Panc1 (cell line): ENCODE measurements around the gene CORO1C. TPM values are rescaled to one million over a fixed set of nuclear protein-coding genes. Genes with fewer than 3 reads are reported as not detected.

Experiments used
- ATAC-seq: fragments of 200-7000 bp; cut with Tn5 transposase; 2 replicates; pipeline ENCODE4 v1.9.1; 2020; ENCODE audit warnings: mild to moderate bottlenecking, moderate library complexity
- BruUV-seq: library from RNA; stranded (reverse); fragments of 400-500 nt; replicated peaks from 2 replicates; lab custom pipeline; 2021; lab: Mats Ljungman, UMichigan
- CTCF ChIA-PET: fragments of 300-600 bp; sonication (Branson Sonifier 250); formaldehyde crosslinking; loops from one replicate; lab custom pipeline; 2022; ENCODE audit warnings: antibody characterized with exemption; lab: Charles Lee
- POLR2A ChIA-PET: fragments of 300-600 bp; sonication (Branson Sonifier 250); formaldehyde crosslinking; loops from one replicate; lab custom pipeline; 2022; ENCODE audit warnings: antibody characterized with exemption; lab: Charles Lee
- DNase-seq: peaks from one replicate; pipeline ENCODE4 v3.0.0-alpha.2; 2010; ENCODE audit warnings: low read depth, low spot score
- H3K27ac ChIP-seq: 2 replicates; pipeline ENCODE4 v1.5.1; 2011; ENCODE audit warnings: mild to moderate bottlenecking, low read length, inconsistent platforms
- H3K27me3 ChIP-seq: fragments of 200-500 bp; sonication (Bioruptor generic); 2 replicates; pipeline ENCODE4 v1.6.0; 2014; ENCODE audit warnings: low read length, inconsistent platforms; ENCODE audit not compliant: control insufficient read depth, insufficient read depth
- H3K36me3 ChIP-seq: fragments of 200-500 bp; sonication (Bioruptor generic); 2 replicates; pipeline ENCODE4 v1.5.1; 2014; ENCODE audit warnings: inconsistent platforms, mild to moderate bottlenecking, low read length, moderate library complexity; ENCODE audit not compliant: control insufficient read depth, insufficient read depth
- H3K4me1 ChIP-seq: 2 replicates; pipeline ENCODE4 v1.5.1; 2011; ENCODE audit warnings: inconsistent platforms, mild to moderate bottlenecking, low read length, moderate library complexity; ENCODE audit not compliant: control insufficient read depth, insufficient read depth
- H3K4me3 ChIP-seq, 2 experiments: 2 replicates each; pipeline ENCODE4 v1.5.1; 2011 to 2012; ENCODE audit warnings: low read depth in 2 of 2, low read length in 2 of 2, mild to moderate bottlenecking in 2 of 2, inconsistent platforms in 1 of 2, moderate library complexity in 1 of 2
- H3K9me3 ChIP-seq: fragments of 200-500 bp; sonication (Bioruptor generic); 2 replicates; pipeline ENCODE4 v1.5.1; 2014; ENCODE audit warnings: low read depth, mild to moderate bottlenecking, inconsistent platforms, low read length, moderate library complexity; ENCODE audit not compliant: control insufficient read depth, insufficient read depth
- POLR2AphosphoS5 ChIP-seq: IDR thresholded peaks from 2 replicates; pipeline ENCODE4 v1.6.1; 2012; ENCODE audit warnings: mild to moderate bottlenecking, low read depth, low read length, moderate library complexity
- REST ChIP-seq, 2 experiments: IDR thresholded peaks; 2 replicates each; pipeline ENCODE4 v1.6.1; 2011 to 2012; ENCODE audit warnings: low read depth in 2 of 2, control low read depth in 1 of 2, low read length in 1 of 2, mild to moderate bottlenecking in 1 of 2, moderate library complexity in 1 of 2; ENCODE audit not compliant: insufficient read depth in 1 of 2
- SIN3A ChIP-seq: IDR thresholded peaks from 2 replicates; pipeline ENCODE4 v1.6.1; 2012; ENCODE audit warnings: low read depth, mild to moderate bottlenecking, low read length, moderate library complexity, borderline replicate concordance; ENCODE audit not compliant: insufficient read depth
- TCF7L2 ChIP-seq: IDR thresholded peaks from 2 replicates; pipeline ENCODE4 v1.6.1; 2011; ENCODE audit warnings: mild to moderate bottlenecking, low read depth, low read length, inconsistent platforms
- in situ Hi-C: cut with HindIII; loops from 2 replicates; pipeline ENCODE4 v1.10.0; 2016; ENCODE audit warnings: low sequenced_read_pairs, low pct_unique_long_range_greater_than_20kb
- intact Hi-C: fragments of 100-400 bp; cut with micrococcal nuclease; formaldehyde crosslinking; loops from one replicate; pipeline ENCODE4 v1.10.0; 2022; ENCODE audit not compliant: unreplicated experiment
- total RNA-seq: library from RNA; stranded (reverse); gene quantifications from one replicate; pipeline ENCODE4 v1.2.1, GENCODE V29; 2021; ENCODE audit not compliant: unreplicated experiment
- TF ChIP-seq, protein P1 (sequence below): fragments of 450-650 bp; IDR thresholded peaks from 2 replicates; pipeline ENCODE4 v1.5.1; 2017; ENCODE audit warnings: mild to moderate bottlenecking

The CORO1C gene
- total RNA-seq, 1 experiment from 2014 or later: 165 TPM

- peaks cover 7% of the 10 kb centered on the region for H3K4me1 ChIP-seq
- DNase-seq: no peak
- no peaks in the 10 kb centered on the region for H3K9me3 ChIP-seq
- intact Hi-C loops: no loop called here
- no peak overlapping the region for H3K27ac ChIP-seq
- CTCF ChIA-PET: no interaction called here
- no TSS peak for BruUV-seq
- no peak overlapping the region for H3K4me3 ChIP-seq
- no peaks in the 10 kb centered on the region for H3K27me3 ChIP-seq
- POLR2A ChIA-PET: no interaction called here
- H3K36me3 ChIP-seq: no peaks in the 10 kb centered on the region
- no peak for ATAC-seq
- in situ Hi-C loops: no loop called here
- no peak for TF ChIP-seq POLR2AphosphoS5
- TF ChIP-seq, protein P1, sequence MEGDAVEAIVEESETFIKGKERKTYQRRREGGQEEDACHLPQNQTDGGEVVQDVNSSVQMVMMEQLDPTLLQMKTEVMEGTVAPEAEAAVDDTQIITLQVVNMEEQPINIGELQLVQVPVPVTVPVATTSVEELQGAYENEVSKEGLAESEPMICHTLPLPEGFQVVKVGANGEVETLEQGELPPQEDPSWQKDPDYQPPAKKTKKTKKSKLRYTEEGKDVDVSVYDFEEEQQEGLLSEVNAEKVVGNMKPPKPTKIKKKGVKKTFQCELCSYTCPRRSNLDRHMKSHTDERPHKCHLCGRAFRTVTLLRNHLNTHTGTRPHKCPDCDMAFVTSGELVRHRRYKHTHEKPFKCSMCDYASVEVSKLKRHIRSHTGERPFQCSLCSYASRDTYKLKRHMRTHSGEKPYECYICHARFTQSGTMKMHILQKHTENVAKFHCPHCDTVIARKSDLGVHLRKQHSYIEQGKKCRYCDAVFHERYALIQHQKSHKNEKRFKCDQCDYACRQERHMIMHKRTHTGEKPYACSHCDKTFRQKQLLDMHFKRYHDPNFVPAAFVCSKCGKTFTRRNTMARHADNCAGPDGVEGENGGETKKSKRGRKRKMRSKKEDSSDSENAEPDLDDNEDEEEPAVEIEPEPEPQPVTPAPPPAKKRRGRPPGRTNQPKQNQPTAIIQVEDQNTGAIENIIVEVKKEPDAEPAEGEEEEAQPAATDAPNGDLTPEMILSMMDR: no peak
- TF ChIP-seq SIN3A: no peak
- TF ChIP-seq REST (IDR thresholded peaks at IDR 0.05; ENCODE audit: insufficient read depth in 1 of 2, low read depth in 2 of 2, low read length in 1 of 2): no peak
- TF ChIP-seq TCF7L2: no peak
Observed at GRCh38 chr12:108623577-108623976, 107.7 kb downstream of the CORO1C start.

- no peak for DNase-seq
- ChIA-PET CTCF (no interaction called here), POLR2A (no interaction called here)
- Histone ChIP-seq H3K4me1 (peaks cover 5% of the 10 kb centered on the region; the same call in 1 of the 2 replicates), H3K27me3 (no peaks in the 10 kb centered on the region), H3K27ac (no peak overlapping the region), H3K4me3 (no peak overlapping the region), H3K36me3 (no peaks in the 10 kb centered on the region), H3K9me3 (no peaks in the 10 kb centered on the region)
- BruUV-seq: no TSS peak
- no peak for ATAC-seq
- TF ChIP-seq, protein P1: no peak
- TF ChIP-seq SIN3A: no peak
- intact Hi-C loops (no loop called here), in situ Hi-C loops (no loop called here)
Observed at GRCh38 chr12:108622921-108623514, 108.3 kb downstream of the CORO1C start.
